Amniotic epithelial cell (primary cell): Measurements from ENCODE around the gene MEA1.
"Not testable (repeated sequence)": the region's sequence is repeated elsewhere in the genome, so short reads cannot be mapped to it uniquely, and the experiment has no call there.

Source experiments
- DNase-seq: peaks from one replicate; pipeline ENCODE4 v3.0.0-alpha.2; 2010; ENCODE audit warnings: low read depth

The MEA1 gene

GRCh38 chr6:43013843-43014433 is at the start of gene MEA1, which contains the start of gene KLHDC3:
Gene MEA1, minus strand, starts transcription at chr6:43013946. Its CDS starts 133 bp downstream, at chr6:43013813.
Gene KLHDC3, plus strand, starts transcription at chr6:43014249. Its CDS starts 2,944 bp downstream, at chr6:43017193.
- DNase-seq: peak; percentile 100

- DNase-seq: no peak
These were observed 49.1 kb upstream of the MEA1 start for GRCh38 chr6:43062818-43063217.

- DNase-seq: no peak
These were observed 48.1 kb upstream of the MEA1 start for GRCh38 chr6:43061861-43062260.

GRCh38 chr6:43060755-43061633 is 47.2 kb upstream of the MEA1 start:
- no peak for DNase-seq

- no peak for DNase-seq
These were observed 46.4 kb upstream of the MEA1 start for GRCh38 chr6:43060034-43060754.

- DNase-seq: peak; percentile 98
These were observed 45.7 kb upstream of the MEA1 start, which contains the start of the genes KLC4 and MRPL2 for GRCh38 chr6:43059168-43060033. Gene KLC4, plus strand, starts transcription at chr6:43059631. Its CDS starts 1,705 bp downstream, at chr6:43061336. Gene MRPL2, minus strand, starts transcription at chr6:43059434. Its CDS starts 53 bp downstream, at chr6:43059381.

- DNase-seq: no peak
These were observed 44.8 kb upstream of the MEA1 start for GRCh38 chr6:43058531-43058930.

GRCh38 chr6:43055966-43056365 is 42.2 kb upstream of the MEA1 start:
- no peak for DNase-seq

GRCh38 chr6:43054206-43054943 is 40.6 kb upstream of the MEA1 start:
- no peak for DNase-seq

- peak; percentile 94 for DNase-seq
These were observed 39.9 kb upstream of the MEA1 start, which contains the start of gene CUL7 for GRCh38 chr6:43053545-43054205. Gene CUL7, minus strand, starts transcription at chr6:43053851. Its CDS starts 1,063 bp downstream, at chr6:43052788.

GRCh38 chr6:43052842-43053544 is 39.2 kb upstream of the MEA1 start:
- peak; percentile 24 for DNase-seq

GRCh38 chr6:43052225-43052841 is 38.6 kb upstream of the MEA1 start:
- DNase-seq: no peak

GRCh38 chr6:43050981-43051380 is 37.2 kb upstream of the MEA1 start:
- DNase-seq: no peak

- no peak for DNase-seq
These were observed 34.3 kb upstream of the MEA1 start for GRCh38 chr6:43047998-43048397.

GRCh38 chr6:43045371-43045930 is 31.7 kb upstream of the MEA1 start:
- no peak for DNase-seq

GRCh38 chr6:43043310-43043709 is 29.6 kb upstream of the MEA1 start:
- DNase-seq: no peak

GRCh38 chr6:43041475-43041874 is 27.7 kb upstream of the MEA1 start:
- not testable (repeated sequence) for DNase-seq

- DNase-seq: no peak
These were observed 27.0 kb upstream of the MEA1 start for GRCh38 chr6:43040542-43041257.
